Measurements from ENCODE around the gene GYPE. TPM values are rescaled to one million over a fixed set of nuclear protein-coding genes. Genes with fewer than 3 reads are reported as not detected.
"Not testable (repeated sequence)": the region's sequence is repeated elsewhere in the genome, so short reads cannot be mapped to it uniquely, and the experiment has no call there.

GYPE gene
- total RNA-seq, 4 donors from 2014 or later = 0.76 TPM; not detected in 3

DNA sequence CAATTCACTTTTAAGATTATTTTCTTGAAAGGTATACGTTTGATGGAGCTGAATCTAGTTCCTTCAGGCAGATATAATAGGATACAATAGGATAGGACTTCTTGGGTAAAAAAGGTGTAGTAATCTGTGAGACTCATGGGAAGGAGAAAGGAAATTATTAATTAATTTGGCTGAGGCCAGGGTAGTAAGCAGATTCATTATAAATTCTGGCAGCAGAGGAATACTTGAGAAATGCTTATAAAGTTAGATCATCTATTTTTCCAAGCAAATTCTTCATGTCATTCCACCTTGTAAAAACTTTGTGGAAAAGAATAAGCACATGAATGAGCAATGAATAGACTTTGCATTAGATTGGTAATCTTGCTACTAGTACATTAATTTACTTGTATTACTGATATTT is 46.9 kb downstream of the GYPE start:
- Histone ChIP-seq H3K9me3 (no peaks in the 10 kb centered on the region), H3K27me3 (no peaks in the 10 kb centered on the region), H3K27ac (no peak overlapping the region), H3K36me3 (no peaks in the 10 kb centered on the region), H3K4me1 (no peaks in the 10 kb centered on the region), H3K4me3 (no peak overlapping the region)
- TF ChIP-seq, protein P1, sequence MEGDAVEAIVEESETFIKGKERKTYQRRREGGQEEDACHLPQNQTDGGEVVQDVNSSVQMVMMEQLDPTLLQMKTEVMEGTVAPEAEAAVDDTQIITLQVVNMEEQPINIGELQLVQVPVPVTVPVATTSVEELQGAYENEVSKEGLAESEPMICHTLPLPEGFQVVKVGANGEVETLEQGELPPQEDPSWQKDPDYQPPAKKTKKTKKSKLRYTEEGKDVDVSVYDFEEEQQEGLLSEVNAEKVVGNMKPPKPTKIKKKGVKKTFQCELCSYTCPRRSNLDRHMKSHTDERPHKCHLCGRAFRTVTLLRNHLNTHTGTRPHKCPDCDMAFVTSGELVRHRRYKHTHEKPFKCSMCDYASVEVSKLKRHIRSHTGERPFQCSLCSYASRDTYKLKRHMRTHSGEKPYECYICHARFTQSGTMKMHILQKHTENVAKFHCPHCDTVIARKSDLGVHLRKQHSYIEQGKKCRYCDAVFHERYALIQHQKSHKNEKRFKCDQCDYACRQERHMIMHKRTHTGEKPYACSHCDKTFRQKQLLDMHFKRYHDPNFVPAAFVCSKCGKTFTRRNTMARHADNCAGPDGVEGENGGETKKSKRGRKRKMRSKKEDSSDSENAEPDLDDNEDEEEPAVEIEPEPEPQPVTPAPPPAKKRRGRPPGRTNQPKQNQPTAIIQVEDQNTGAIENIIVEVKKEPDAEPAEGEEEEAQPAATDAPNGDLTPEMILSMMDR (IDR thresholded peaks at IDR 0.05) = no peak
- no peak for TF ChIP-seq POLR2A (IDR thresholded peaks at IDR 0.05)
- no peak for DNase-seq

DNA sequence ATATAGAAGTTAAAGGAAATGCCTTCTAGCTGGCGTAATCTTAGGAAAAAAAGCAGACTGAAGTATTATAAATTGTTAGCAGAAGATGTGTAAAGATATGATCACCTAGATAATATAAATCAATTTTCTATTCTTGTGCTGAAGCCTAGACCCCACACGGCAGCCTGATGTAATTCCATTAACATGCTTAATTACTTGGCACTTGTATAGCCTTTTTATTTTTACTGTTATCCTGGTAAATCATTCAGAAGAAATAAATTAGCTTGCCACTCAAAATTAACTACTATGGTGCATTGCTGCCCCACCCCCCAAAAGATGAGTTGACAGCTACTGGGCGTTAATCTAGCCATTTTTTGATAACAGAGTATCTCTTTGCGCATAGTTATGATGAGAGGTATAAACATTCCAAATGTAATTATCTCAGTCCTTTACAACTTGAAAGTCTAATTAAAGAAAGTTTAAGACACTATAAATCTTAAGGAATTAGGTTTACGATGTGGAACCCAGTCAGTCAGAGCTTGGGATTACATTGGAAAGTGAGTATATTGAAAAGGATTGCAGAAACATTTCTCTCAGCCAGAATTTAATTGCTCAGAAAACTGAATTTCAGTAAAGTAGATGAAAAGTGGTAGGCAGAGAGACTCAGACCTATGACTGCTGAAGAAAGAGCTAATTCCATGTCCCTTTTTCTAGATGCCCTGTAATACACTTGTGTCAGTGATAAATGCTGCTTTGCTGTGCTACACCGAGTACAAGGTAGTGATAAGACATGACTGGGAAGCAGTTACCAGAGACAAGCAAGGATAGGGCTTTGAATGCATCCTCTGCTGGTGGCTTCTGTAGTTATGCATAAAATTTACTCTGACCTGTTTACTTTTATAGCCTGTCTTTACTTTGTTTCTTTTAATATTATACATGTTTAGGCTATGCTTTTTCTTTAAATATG is 47.7 kb downstream of the GYPE start:
- H3K27ac ChIP-seq, DNase-seq, H3K9me3 ChIP-seq, H3K4me3 ChIP-seq, H3K4me1 ChIP-seq, H3K36me3 ChIP-seq, H3K27me3 ChIP-seq: not testable (repeated sequence)

DNA sequence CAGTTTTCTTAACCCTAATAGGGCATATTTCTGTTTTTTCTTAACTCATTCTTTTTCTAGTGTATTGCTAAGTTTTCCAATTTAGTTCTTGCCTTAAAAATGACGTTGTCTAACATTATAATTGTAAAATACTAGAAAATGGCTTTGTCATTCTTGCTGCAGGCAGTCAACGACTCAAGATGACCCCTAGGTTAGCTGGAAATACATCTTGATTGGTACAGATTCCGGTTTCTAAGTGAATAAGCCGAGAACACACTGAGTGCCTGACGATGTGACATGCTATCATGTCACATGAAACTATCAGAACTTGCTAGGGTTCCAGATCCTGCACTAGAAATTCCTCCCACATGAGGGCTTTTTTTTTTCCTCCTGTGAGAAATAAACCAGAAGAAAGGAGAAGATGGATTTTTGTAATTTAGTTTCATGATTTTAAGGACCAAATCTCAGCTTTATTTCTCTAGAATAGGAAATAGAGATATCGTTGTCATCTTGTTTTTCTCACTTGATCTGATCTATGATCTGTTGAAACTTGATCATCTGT is 49.3 kb downstream of the GYPE start:
- H3K27me3 ChIP-seq, H3K36me3 ChIP-seq, DNase-seq, H3K9me3 ChIP-seq, H3K27ac ChIP-seq, H3K4me1 ChIP-seq, H3K4me3 ChIP-seq: not testable (repeated sequence)

DNA sequence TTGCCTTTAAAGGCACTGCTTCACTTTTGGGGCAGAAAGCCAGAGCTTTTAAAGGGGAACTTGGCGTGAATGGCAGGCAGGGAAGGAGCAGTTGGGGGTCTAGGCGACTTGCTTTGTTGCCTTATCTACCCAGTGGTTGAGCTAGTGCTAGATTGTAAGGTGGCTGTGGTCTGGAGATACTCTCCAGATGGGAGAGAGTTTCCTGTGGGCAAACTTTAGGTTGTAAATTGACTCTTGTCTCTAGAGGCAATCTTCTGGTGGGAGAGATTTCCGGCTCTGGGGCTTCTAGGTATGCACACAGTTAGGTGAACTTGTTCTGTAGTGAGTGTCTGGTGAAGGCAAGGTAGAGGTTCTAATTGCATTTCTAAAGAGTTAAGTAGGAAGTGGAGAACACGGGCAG is 50.7 kb downstream of the GYPE start:
- H3K4me3 ChIP-seq, H3K36me3 ChIP-seq, H3K4me1 ChIP-seq, H3K27me3 ChIP-seq, DNase-seq, H3K9me3 ChIP-seq, H3K27ac ChIP-seq: not testable (repeated sequence)

DNA sequence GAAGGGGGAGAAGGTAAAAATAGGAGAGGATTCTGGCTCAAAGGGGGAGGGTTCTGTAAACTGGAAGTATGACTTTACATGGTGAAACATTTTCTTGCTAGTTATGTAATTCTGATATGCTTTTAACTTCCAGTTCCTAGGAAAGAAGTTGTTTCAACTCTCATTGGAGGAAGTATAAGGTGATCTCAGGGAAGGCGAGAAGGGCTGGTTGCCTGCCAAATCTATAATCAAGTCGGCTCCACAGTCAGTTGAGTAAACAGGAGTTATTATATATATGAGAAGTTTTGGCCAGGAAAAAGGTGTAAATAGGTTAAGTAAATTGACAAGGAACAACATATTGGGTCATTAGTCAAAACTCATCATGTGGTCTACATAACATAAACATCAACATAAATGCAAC is 56.1 kb downstream of the GYPE start:
- H3K4me1 ChIP-seq, H3K27me3 ChIP-seq, DNase-seq, H3K27ac ChIP-seq, H3K4me3 ChIP-seq, H3K9me3 ChIP-seq, H3K36me3 ChIP-seq: not testable (repeated sequence)

DNA sequence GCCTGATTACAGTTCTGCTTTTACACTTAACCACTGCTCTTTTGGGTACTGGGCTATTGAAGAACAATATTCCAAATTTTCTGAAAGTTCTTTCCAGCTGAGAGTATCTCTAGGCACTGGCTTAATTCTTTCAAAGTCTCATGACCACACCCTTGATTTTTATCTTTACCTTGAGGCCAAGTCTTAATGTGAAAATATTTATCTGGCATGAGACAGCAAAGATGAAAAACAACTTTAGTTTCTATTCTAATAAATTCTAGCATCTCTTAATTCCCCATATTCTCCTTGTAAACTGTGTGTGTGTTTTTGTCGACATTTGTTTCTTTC is 61.9 kb downstream of the GYPE start:
- H3K27ac ChIP-seq, H3K9me3 ChIP-seq, H3K27me3 ChIP-seq, H3K36me3 ChIP-seq, H3K4me1 ChIP-seq, DNase-seq, H3K4me3 ChIP-seq: not testable (repeated sequence)

DNA sequence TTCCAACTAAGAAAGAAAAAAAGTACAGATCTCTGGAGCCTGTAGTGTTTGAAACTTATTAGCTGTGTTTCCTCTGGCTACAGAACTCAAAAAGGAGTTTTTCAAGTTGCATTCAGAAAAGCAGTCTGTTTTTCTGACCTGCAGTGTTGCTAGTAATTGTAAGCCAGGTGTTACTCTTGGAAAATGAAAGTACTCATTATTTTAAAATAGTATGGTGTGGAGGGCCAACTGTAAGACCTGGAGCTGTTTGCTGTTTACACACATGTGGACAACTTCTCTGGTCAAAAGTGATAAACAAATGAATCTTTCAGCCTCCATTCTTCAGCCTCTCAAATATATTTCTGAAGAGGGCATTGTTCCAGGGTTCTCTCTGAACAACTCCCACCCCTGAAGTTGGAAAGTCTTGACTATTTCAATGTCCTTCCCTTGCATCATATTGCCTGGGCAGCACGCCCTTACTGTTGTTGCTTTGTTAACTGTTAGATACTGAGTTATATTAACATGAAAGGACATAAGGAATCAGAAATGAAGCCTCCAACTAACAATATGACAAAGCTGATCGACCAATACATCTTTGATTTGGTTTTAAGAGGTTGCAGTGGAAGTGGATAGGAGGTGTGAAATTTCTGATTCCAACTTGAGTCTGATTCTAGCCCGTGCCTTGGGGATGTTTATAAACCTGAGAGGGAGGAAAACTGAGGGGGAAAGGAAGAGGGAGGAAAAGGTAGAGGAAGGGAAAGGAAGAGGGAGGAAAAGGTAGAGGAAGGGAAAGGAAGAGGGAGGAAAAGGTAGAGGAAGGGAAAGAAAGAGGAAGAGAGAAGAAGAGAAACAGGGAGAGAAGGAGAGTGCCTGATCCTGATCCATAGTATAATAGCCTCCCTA is 62.5 kb downstream of the GYPE start:
- not testable (repeated sequence) for H3K9me3 ChIP-seq, H3K36me3 ChIP-seq, H3K27me3 ChIP-seq, H3K4me3 ChIP-seq, H3K4me1 ChIP-seq, H3K27ac ChIP-seq, DNase-seq

DNA sequence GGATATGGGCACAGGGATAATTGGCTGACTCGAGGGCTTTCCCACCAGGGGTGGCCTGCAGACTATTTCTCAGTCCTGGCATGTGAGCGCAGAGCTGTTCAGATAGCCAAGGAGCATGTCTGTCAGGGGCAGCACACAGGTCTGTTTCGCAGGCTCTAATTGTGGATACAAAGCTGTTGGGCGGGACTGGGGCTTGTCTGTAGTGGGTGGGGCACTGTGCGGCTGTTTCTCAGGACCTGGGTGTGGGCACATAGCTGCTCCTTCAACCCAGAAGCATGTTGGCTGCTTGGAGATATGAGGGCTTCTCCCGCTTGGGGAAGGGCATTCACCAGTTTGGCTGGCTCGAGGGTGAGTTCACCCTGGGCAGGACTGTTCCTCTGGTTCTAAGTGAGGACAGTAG is 65.9 kb downstream of the GYPE start:
- H3K4me3 ChIP-seq, H3K27ac ChIP-seq, H3K27me3 ChIP-seq, H3K4me1 ChIP-seq, DNase-seq, H3K36me3 ChIP-seq, H3K9me3 ChIP-seq: not testable (repeated sequence)

DNA sequence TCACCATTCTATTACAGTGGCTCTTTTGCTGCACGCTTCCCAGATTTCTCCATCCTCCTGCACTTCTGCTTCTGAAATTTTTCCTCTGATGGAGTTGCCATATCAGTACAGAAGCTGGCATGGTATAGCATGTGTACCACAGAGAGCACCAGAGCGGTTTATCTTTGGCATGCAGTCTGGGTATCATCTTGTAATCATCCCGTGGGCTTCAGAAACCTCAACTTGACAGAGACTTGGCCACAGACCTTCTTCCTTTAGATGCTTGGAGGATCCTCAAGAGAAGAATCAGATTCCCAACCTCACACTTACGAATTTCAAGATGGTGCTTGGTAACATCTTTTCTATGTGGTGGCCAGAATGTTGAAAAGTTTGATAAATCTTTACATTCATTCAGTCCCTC is 71.2 kb downstream of the GYPE start:
- H3K27ac ChIP-seq, H3K4me3 ChIP-seq, H3K4me1 ChIP-seq, H3K27me3 ChIP-seq, DNase-seq, H3K9me3 ChIP-seq, H3K36me3 ChIP-seq: not testable (repeated sequence)

DNA sequence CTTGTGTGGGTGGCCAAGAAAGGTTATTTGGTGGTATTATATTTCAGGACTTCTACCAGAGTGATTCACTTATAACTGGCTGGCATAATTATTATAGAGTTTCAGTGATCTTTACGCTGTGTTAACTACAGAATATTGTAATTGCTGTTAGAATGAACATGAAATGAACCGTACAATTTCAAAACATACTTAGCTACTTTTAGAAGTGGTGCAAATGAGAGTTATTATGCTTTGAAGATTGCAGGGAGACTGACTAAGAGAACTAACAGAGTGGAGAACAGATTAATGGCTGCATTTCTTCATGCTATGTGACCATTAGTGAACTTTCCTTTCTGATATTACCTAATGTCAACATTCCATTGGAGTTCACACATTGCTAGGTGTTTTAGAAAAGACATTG is 71.7 kb downstream of the GYPE start:
- H3K4me1 ChIP-seq, H3K9me3 ChIP-seq, DNase-seq, H3K27me3 ChIP-seq, H3K27ac ChIP-seq, H3K36me3 ChIP-seq, H3K4me3 ChIP-seq: not testable (repeated sequence)

DNA sequence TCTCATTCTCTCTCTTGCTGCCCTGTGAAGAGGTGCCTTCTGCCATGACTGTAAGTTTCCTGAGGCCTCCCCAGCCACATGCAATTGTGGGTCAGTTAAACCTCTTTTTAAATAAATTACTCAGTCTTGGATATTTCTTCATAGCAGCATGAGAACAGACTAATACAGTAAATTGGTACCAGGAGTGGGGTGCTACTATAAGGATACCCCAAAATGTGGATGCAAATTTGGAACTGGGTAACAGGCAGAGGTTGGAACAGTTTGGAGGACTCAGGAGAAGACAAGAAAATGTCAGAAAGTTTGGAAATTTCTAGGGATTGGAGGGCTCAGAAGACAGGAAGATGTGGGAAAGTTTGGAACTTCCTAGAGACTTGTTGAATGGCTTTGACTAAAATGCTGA is 74.8 kb downstream of the GYPE start:
- not testable (repeated sequence) for H3K27me3 ChIP-seq, H3K36me3 ChIP-seq, H3K4me3 ChIP-seq, H3K9me3 ChIP-seq, DNase-seq, H3K4me1 ChIP-seq, H3K27ac ChIP-seq

DNA sequence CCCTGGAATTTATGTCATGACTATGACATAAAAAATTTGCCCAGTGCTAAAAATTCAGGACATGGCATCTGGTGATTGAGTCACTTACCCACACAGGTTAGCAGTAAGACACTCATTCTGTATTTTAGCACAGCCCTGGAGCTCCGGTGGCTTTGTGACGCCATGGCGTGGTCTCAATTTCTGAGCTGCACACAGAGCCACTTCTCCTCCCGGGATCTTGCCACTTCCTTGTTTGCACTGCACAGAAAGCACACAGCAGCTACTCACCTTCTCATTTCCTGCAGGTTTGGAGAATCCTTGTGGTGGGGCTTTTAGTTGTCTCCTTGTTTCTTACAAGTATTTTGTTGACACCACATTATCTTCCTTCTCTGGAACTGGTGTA is 76.1 kb downstream of the GYPE start:
- not testable (repeated sequence) for H3K4me3 ChIP-seq, H3K27me3 ChIP-seq, DNase-seq, H3K36me3 ChIP-seq, H3K9me3 ChIP-seq, H3K27ac ChIP-seq, H3K4me1 ChIP-seq

Measured in Peyer's patch (tissue), 4 donors.